ENCODE measurements around the gene RHOA. TPM values are rescaled to one million over a fixed set of nuclear protein-coding genes. Genes with fewer than 3 reads are reported as not detected.
A peak's percentile ranks its signal among the peaks of the same experiment; 100 is the strongest.
"Not testable (repeated sequence)": the region's sequence is repeated elsewhere in the genome, so short reads cannot be mapped to it uniquely, and the experiment has no call there.

RHOA gene
- total RNA-seq, 2 donors from 2014 or later: 216 to 252 TPM

DNA sequence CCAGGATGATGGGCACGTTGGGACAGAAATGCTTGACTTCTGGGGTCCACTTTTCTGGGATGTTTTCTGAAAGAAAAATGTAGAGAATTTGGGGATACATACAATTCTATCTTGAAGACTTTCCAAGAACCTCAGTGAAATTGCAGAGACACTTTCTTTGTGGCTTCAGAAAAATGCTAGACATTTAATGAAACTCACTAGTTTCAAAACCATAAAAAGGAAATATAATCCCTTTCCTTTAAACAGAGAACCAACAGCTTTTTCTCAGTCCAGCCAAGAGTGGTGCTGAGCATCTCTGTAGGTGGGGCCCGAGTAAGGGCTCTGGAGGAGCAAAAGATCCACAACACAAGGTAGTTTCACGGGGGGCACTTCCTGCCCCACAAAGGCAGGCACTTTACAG lies 49.2 kb downstream of the RHOA start:
- no peak for ATAC-seq
- Histone ChIP-seq H3K9me3 (no peaks in the 10 kb centered on the region), H3K27ac (no peak overlapping the region), H3K4me1 (peaks cover 10% of the 10 kb centered on the region), H3K4me3 (no peak overlapping the region), H3K36me3 (replicated peaks in 1 of 2; ENCODE audit: insufficient read depth in 1 of 2, low read depth in 2 of 2) (peaks cover 0 to 21% of the 10 kb centered on the region in 2 donors), H3K27me3 (no peaks in the 10 kb centered on the region)
- intact Hi-C loops (cut with DNase I): no loop called here
- WGBS, 2 donors: 84 to 86% methylated on average over 2 to 3 of the region's 3 CpGs
- TF ChIP-seq POLR2A (IDR thresholded peaks at IDR 0.05) (no peak), CTCF (IDR thresholded peaks at IDR 0.05) (no peak)
- no peak for DNase-seq

- WGBS, 2 donors: 79 to 94% methylated on average over 2 of the region's 2 CpGs
- TF ChIP-seq POLR2A (IDR thresholded peaks at IDR 0.05) (no peak), CTCF (IDR thresholded peaks at IDR 0.05) (no peak)
- Histone ChIP-seq H3K27ac (peak overlapping the region in 2 of 4 donors; percentile 30 to 91), H3K4me1 (peaks cover 23% of the 10 kb centered on the region), H3K36me3 (replicated peaks in 1 of 2; ENCODE audit: insufficient read depth in 1 of 2, low read depth in 2 of 2) (peaks cover 0 to 15% of the 10 kb centered on the region in 2 donors), H3K27me3 (no peaks in the 10 kb centered on the region), H3K4me3 (no peak overlapping the region), H3K9me3 (no peaks in the 10 kb centered on the region)
- ATAC-seq (no peak), DNase-seq (no peak)
- intact Hi-C loops (cut with DNase I): no loop called here
Observed at GRCh38 chr3:49359623-49360022, 52.2 kb downstream of the RHOA start.

DNA sequence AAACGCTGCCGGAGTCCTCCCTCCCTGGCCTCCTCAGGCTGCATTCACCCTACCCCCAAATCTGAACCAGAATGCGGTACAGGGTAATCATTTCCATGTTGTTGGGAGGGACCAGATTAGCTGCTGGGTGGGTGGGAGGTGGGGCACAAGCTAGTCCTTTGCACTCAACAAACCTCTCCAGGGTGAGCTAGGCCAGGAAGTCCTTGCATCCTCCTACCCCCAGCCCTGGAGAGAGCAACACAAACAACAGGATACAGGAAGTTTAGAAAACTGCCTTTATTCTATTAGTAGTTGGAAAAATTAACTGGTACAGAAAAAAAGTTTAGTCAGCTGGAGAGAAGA lies 52.9 kb downstream of the RHOA start:
- Histone ChIP-seq H3K27ac (peak overlapping the region; percentile 66 to 91 (median 79)), H3K36me3 (replicated peaks in 1 of 2; ENCODE audit: insufficient read depth in 1 of 2, low read depth in 2 of 2) (peaks cover 0 to 15% of the 10 kb centered on the region in 2 donors), H3K27me3 (no peaks in the 10 kb centered on the region), H3K9me3 (no peaks in the 10 kb centered on the region), H3K4me1 (peaks cover 23% of the 10 kb centered on the region), H3K4me3 (no peak overlapping the region)
- intact Hi-C loops (cut with DNase I): no loop called here
- 39% methylated on average over 3 of the region's 3 CpGs; no CpG with 5 or more reads in 1 of the 2 donors for WGBS, 2 donors
- ATAC-seq (no peak), DNase-seq (no peak)
- TF ChIP-seq POLR2A (IDR thresholded peaks at IDR 0.05): no peak
- no peak for TF ChIP-seq CTCF (IDR thresholded peaks at IDR 0.05)

DNA sequence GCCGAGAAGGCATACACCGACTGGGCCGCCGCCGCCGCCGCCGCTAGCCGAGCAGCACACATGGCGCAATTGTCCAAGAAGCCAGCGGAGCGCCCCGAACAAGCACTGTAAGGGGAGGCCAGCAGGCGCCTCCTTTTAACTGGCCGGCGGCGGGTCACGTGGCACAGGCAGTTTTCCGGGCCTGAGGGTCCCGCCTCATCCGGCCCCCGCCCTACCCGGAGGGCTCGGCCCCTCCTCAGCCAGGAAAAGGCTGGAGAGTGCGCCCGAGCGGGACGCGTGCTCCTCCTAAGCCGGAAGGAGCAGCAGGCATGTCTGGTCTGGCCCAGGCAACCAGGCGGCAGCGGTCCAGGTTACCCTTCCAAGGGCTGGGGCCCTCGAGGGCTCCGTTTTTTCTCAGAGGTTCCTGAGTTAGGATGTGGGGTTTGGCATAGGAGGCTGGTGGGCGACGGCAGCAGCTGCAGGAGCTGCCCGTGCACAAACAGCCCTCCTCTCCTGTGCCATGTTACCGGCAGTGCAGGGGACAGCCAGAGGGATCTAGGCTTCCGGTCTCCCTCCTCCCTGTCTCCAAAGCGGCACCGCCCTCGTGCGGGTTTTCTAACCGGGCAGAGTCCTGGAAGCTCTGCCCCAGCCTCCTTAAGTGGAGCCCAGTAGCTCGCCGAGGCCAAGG lies 53.4 kb downstream of the RHOA start, which contains the start of gene GPX1:
Gene GPX1, minus strand, starts transcription at position 137 of the 667 bp plus-strand sequence. Its CDS starts 75 bp downstream, at position 62.
- Histone ChIP-seq H3K27me3 (no peaks in the 10 kb centered on the region), H3K9me3 (no peaks in the 10 kb centered on the region), H3K27ac (peak within 1 kb of the TSS; percentile 66 to 91 (median 79)), H3K4me3 (peak within 1 kb of the TSS; percentile 54 to 76), H3K4me1 (peaks cover 23% of the 10 kb centered on the region), H3K36me3 (replicated peaks in 1 of 2; ENCODE audit: insufficient read depth in 1 of 2, low read depth in 2 of 2) (peaks cover 0 to 15% of the 10 kb centered on the region in 2 donors)
- peak; percentile 89 to 96 (median 96) for DNase-seq
- TF ChIP-seq POLR2A (IDR thresholded peaks at IDR 0.05) (peak; percentile 92 to 96 (median 93)), CTCF (IDR thresholded peaks at IDR 0.05) (no peak)
- intact Hi-C loops (cut with DNase I): no loop called here
- WGBS, 2 donors: 0 to 2% methylated on average over 2 to 45 of the region's 46 CpGs
- peak; percentile 94 for ATAC-seq

- WGBS, 2 donors: 5 to 9% methylated on average over 11 to 58 of the region's 63 CpGs
- Histone ChIP-seq H3K4me3 (peak overlapping the region; percentile 54 to 76), H3K4me1 (peaks cover 23% of the 10 kb centered on the region), H3K27ac (peak overlapping the region; percentile 66 to 91 (median 79)), H3K36me3 (replicated peaks in 1 of 2; ENCODE audit: insufficient read depth in 1 of 2, low read depth in 2 of 2) (peaks cover 0 to 14% of the 10 kb centered on the region in 2 donors)
- intact Hi-C loops (cut with DNase I); H3K9me3 ChIP-seq; H3K27me3 ChIP-seq: not testable (repeated sequence)
- peak; percentile 34 for ATAC-seq
- DNase-seq: peak; percentile 40 to 60 (median 44)
Observed at GRCh38 chr3:49357443-49358216, 54.1 kb downstream of the RHOA start.

- H3K9me3 ChIP-seq; intact Hi-C loops (cut with DNase I); H3K27me3 ChIP-seq; DNase-seq; ATAC-seq; H3K36me3 ChIP-seq (replicated peaks in 1 of 2; ENCODE audit: insufficient read depth in 1 of 2, low read depth in 2 of 2): not testable (repeated sequence)
- H3K4me1 ChIP-seq: peaks cover 23% of the 10 kb centered on the region
- peak overlapping the region in 3 of 4 donors; percentile 76 to 91 (median 82) for H3K27ac ChIP-seq
- 60 to 62% methylated on average over 3 to 7 of the region's 10 CpGs for WGBS, 2 donors
- H3K4me3 ChIP-seq: peak overlapping the region; percentile 54 to 76
Observed at GRCh38 chr3:49357095-49357442, 54.7 kb downstream of the RHOA start.
